HS-5 (cell line): ENCODE results near the gene ZNF750.

Source experiments
- DNase-seq: peaks from one replicate; pipeline ENCODE4 v3.0.0-alpha.2; 2012; ENCODE audit warnings: low read depth

ZNF750 gene

GRCh38 chr17:82835122-82835521, 4.7 kb downstream of the ZNF750 start:
- no peak for DNase-seq

GRCh38 chr17:82832881-82833475, 6.8 kb downstream of the ZNF750 start:
- DNase-seq: no peak

- DNase-seq: no peak
Measured at GRCh38 chr17:82832411-82832810, 7.4 kb downstream of the ZNF750 start.

GRCh38 chr17:82831818-82832200, 8.0 kb downstream of the ZNF750 start:
- no peak for DNase-seq

- DNase-seq: no peak
Measured at GRCh38 chr17:82831041-82831817, 8.6 kb downstream of the ZNF750 start.

- DNase-seq: no peak
Measured at GRCh38 chr17:82830249-82830661, 9.6 kb downstream of the ZNF750 start.

GRCh38 chr17:82828875-82829487, 10.8 kb downstream of the ZNF750 start:
- DNase-seq: no peak

GRCh38 chr17:82826956-82827355, 12.9 kb downstream of the ZNF750 start:
- no peak for DNase-seq

GRCh38 chr17:82826211-82826610, 13.6 kb downstream of the ZNF750 start:
- no peak for DNase-seq

- no peak for DNase-seq
Measured at GRCh38 chr17:82825540-82826124, 14.2 kb downstream of the ZNF750 start.

- DNase-seq: no peak
Measured at GRCh38 chr17:82823004-82823403, 16.8 kb downstream of the ZNF750 start.

GRCh38 chr17:82822281-82822680, 17.5 kb downstream of the ZNF750 start:
- no peak for DNase-seq

GRCh38 chr17:82821554-82821953, 18.3 kb downstream of the ZNF750 start:
- no peak for DNase-seq

GRCh38 chr17:82820278-82821251, 19.3 kb downstream of the ZNF750 start:
- no peak for DNase-seq

GRCh38 chr17:82817947-82818346, 21.9 kb downstream of the ZNF750 start:
- no peak for DNase-seq

- no peak for DNase-seq
Measured at GRCh38 chr17:82816358-82816757, 23.5 kb downstream of the ZNF750 start.

GRCh38 chr17:82815790-82816305, 24.0 kb downstream of the ZNF750 start:
- DNase-seq: no peak

GRCh38 chr17:82815354-82815753, 24.5 kb downstream of the ZNF750 start:
- DNase-seq: no peak

GRCh38 chr17:82814834-82815233, 25.0 kb downstream of the ZNF750 start:
- no peak for DNase-seq

- no peak for DNase-seq
Measured at GRCh38 chr17:82813299-82814051, 26.3 kb downstream of the ZNF750 start.

- no peak for DNase-seq
Measured at GRCh38 chr17:82812601-82813000, 27.2 kb downstream of the ZNF750 start.
